GM12892 (cell line): ENCODE data around the gene DGKE.

ENCODE experiments used
- POLR2A ChIP-seq: IDR thresholded peaks from 2 replicates; pipeline ENCODE4 v1.6.1; 2011; ENCODE audit warnings: low read depth, low read length, control low read depth
- POLR2AphosphoS5 ChIP-seq: IDR thresholded peaks from 2 replicates; pipeline ENCODE4 v1.6.1; 2011; ENCODE audit warnings: low read depth, low read length, control low read depth

DNA sequence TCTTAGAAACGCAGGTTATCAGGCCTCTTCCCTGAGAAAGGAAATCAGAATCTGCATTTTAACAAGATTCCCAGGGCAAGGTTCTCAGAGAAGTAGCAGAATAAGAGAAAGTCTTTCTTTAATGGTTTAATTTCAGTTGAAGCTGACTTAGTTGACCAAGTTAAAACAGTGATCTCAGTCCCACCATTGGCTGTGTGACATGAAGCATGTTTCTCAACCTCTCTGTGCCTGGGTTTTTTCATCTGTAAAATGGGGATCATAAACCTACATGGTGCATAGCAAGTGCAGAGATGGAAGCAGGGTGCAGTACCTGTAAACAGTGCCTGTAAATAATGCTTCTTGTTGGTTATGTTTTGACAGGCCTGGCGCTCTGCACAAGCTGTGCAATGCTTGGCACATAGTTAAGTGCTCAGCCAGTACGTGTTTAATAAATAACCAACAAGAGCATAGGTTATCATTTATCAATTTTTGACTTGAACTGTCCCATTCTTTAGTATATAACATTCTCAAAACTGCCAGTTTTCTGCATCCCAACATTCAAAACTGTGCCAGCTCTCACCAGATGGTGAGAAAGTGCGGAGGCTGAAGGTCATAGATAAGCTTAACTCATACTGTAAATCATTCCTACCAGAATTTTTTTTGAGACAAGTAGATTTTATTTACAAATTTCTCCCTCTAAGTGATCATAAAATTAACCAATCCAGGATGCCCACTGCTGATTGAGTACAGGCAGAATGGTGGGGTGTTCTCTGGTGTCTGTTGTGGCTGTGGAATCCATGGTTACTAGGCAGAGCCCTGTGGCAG, 7.1 kb upstream of the DGKE start:
- TF ChIP-seq POLR2A, result no peak
- no peak for TF ChIP-seq POLR2AphosphoS5
